Mucosa of stomach (tissue), 1 donor: ENCODE data around the gene KLK11.

ENCODE experiments used
- H3K27me3 ChIP-seq: one replicate; pipeline ENCODE4 v1.7.0; 2013; ENCODE audit warnings: mild to moderate bottlenecking, low read length; ENCODE audit not compliant: control insufficient read depth, insufficient read depth
- H3K36me3 ChIP-seq: one replicate; pipeline ENCODE4 v1.7.0; 2013; ENCODE audit warnings: low read length; ENCODE audit not compliant: control insufficient read depth, insufficient read depth
- H3K4me1 ChIP-seq: one replicate; pipeline ENCODE4 v1.7.0; 2013; ENCODE audit warnings: mild to moderate bottlenecking, low read length; ENCODE audit not compliant: control insufficient read depth, insufficient read depth
- H3K4me3 ChIP-seq: one replicate; pipeline ENCODE4 v1.7.0; 2013; ENCODE audit warnings: low read length
- H3K9ac ChIP-seq: one replicate; pipeline ENCODE4 v1.7.0; 2013; ENCODE audit warnings: mild to moderate bottlenecking, low read length, moderate library complexity
- H3K9me3 ChIP-seq: one replicate; pipeline ENCODE4 v1.7.0; 2013; ENCODE audit warnings: mild to moderate bottlenecking, low read length, moderate library complexity; ENCODE audit not compliant: control insufficient read depth
- donor health status: Pancreatic carcinoma.

Gene KLK11

DNA sequence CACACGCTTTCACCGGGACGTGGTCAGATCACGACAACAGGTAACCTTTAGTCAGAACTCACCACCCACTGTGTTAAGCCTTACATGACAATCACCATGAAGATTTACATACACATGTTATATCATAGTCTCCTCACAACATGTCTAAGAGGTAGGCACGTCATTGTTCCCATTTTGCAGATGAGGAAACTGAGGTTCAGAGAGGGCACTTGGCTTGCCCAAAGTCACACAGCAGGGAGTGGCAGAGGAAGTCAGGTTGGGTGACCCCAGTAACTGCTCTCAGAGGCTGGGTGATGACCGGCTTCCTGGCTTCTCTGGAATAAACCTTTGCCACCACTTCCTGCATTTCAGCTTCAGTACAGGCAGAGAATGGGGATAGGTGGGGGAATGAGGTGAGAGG lies 12.2 kb downstream of the KLK11 start:
- Histone ChIP-seq H3K9me3 (no peaks in the 10 kb centered on the region), H3K27me3 (peaks cover 42% of the 10 kb centered on the region), H3K4me1 (peaks cover 8% of the 10 kb centered on the region), H3K4me3 (no peak overlapping the region), H3K9ac (no peak overlapping the region), H3K36me3 (no peaks in the 10 kb centered on the region)

DNA sequence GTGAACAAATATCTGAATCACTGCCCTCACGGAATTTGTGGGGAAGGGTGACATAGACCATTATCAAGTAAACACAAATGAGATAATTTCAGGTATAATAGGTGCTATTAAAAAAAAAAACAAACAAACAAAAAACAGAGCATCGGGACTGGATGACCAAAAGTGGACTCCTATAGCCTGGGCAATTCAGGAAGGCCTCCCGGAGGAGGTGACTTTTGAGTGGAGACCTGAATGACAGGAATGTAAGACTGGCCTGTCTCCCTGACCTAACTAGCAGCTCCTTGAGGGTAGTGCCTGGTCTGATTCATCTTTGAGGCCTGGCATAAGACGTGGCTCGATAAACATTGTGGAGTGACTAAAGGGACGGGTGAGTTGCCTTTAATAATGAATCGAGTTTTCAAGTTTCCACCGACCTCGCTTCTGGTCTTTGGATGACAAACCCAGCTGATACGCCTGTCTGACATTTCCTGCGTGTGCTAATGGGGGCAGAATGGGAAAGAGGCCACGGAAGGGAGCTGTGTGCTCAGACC lies 13.7 kb downstream of the KLK11 start:
- H3K4me3 ChIP-seq, result no peak overlapping the region
- peaks cover 5% of the 10 kb centered on the region for H3K4me1 ChIP-seq
- H3K9me3 ChIP-seq, result no peaks in the 10 kb centered on the region
- H3K9ac ChIP-seq, result no peak overlapping the region
- peaks cover 28% of the 10 kb centered on the region for H3K27me3 ChIP-seq
- H3K36me3 ChIP-seq, result no peaks in the 10 kb centered on the region

DNA sequence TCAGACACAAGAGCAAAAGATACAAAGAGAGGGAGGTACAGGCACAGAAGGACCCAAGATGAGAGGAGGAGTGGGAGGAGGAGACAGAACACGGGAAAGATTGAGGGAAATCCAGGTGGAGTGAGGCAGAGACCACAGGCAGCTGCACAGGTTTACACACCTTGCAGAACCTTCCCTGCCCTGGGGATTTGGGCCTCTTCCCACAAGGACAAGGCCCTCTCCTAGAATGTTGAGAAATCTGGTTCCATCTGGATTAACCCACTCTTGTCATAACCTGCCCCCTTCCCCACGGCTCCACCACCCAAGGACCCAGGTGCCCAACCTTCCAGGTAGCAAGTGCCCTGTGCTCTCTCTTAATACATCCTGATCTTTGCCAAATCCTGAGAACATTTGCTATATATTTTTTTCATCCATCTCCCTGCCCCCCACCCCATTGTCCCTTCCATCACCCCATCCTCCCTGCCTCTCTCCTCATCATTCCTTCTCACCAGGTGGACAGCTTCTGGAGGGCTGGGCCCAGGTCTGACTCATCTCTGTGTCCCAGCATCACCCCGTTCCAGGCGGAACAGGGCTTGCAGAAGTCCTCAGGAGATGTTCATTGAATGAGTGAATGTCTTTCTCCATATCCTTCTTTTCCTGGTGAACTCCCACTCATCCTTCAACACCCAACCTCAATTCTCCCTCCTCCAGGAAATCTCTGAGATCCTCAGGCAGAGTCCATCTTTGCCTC lies 16.2 kb downstream of the KLK11 start:
- H3K9me3 ChIP-seq, result no peaks in the 10 kb centered on the region
- H3K4me3 ChIP-seq, result no peak overlapping the region
- no peaks in the 10 kb centered on the region for H3K4me1 ChIP-seq
- H3K36me3 ChIP-seq, result no peaks in the 10 kb centered on the region
- H3K9ac ChIP-seq, result no peak overlapping the region
- H3K27me3 ChIP-seq, result peaks cover 13% of the 10 kb centered on the region

DNA sequence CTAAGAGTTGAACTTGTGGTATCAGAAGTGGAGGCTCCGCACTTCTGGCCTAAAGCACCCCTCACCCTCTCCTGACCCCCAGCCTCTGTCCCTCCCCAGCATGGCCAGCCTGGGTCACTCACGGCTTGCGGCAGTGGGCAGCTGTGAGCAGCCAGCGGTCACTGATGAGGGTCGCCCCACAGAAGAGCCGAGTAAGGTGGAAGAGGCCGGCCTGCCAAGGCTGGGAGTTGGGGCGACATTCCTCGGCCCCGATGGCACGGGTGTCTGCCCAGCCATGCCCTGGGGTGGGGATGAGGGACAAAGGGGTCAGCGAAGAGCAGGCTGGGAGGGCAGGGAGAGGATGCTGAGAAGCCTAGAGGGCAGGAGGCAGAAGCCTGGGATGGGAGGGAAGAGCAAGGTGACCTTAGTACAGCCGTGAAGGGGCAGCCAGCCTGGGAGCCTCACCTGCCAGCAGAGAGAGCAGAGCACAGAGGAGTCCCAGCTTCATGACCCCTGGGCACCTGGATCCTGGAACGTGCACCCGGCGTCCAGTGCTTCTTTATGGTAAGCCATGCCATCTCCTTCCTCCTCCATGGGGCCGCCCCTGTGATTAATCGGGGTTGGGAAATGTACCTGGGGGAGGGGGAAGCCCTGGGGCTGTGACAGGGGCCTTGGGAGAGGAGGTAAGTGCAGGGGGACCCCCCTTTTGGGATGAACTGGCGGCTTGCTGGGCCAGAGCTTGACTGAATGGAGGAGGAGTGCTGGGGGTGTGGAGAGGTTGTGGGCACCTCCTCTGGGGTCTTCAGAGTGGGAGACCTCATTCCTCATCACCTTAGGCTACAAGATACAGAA lies 17.1 kb downstream of the KLK11 start:
- Histone ChIP-seq H3K9me3 (no peaks in the 10 kb centered on the region), H3K36me3 (no peaks in the 10 kb centered on the region), H3K27me3 (peaks cover 8% of the 10 kb centered on the region), H3K9ac (no peak overlapping the region), H3K4me1 (no peaks in the 10 kb centered on the region), H3K4me3 (no peak overlapping the region)

- Histone ChIP-seq H3K4me1 (no peaks in the 10 kb centered on the region), H3K36me3 (no peaks in the 10 kb centered on the region), H3K9me3 (no peaks in the 10 kb centered on the region), H3K27me3 (peaks cover 7% of the 10 kb centered on the region), H3K4me3 (no peak overlapping the region), H3K9ac (no peak overlapping the region)
Measured at GRCh38 chr19:51007488-51007887, 18.9 kb downstream of the KLK11 start.

DNA sequence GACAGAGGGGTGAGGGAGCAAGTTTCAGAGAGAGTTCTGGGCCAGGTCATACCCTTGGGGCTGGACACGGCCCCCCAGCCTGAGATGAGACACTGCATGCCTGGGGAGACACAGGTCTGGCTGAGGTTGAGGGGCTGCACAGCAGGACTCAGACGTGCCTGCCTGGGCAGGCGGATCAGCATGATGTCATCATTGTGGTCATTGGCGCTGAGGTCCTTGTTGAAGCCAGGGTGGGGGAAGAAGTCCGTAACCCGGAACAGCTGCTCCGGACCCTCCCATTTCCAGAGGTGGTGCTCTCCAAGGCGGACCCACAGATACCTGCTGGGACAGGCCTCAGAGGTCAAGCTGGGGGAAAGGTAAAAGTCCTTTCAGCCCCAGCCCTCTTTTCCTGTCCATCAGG lies 20.0 kb downstream of the KLK11 start:
- Histone ChIP-seq H3K9ac (no peak overlapping the region), H3K36me3 (no peaks in the 10 kb centered on the region), H3K27me3 (peaks cover 17% of the 10 kb centered on the region), H3K9me3 (no peaks in the 10 kb centered on the region), H3K4me1 (peaks cover 6% of the 10 kb centered on the region), H3K4me3 (no peak overlapping the region)

DNA sequence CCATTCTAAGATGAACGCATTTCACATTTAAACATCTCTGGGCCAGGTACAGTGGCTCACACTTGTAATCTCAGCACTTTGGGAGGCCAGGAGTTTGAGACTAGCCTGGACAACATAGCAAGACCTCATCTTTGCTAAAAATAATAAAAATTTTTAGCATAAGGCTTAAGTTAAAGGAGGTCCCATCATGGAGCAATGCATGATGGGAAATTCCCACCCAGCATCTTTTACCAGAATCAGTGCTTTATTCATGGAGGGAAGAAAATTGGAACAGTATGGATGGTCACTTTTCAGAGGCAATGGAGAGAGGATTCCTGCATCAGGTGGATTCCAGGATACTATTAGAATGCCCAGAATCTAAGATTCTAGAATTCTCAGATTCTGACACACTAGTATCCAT lies 21.2 kb downstream of the KLK11 start:
- Histone ChIP-seq H3K4me3 (no peak overlapping the region), H3K4me1 (peaks cover 6% of the 10 kb centered on the region), H3K9me3 (no peaks in the 10 kb centered on the region), H3K27me3 (peaks cover 28% of the 10 kb centered on the region), H3K36me3 (no peaks in the 10 kb centered on the region), H3K9ac (no peak overlapping the region)

GRCh38 chr19:51003316-51003715 lies 23.1 kb downstream of the KLK11 start:
- no peak overlapping the region for H3K4me3 ChIP-seq
- H3K27me3 ChIP-seq, result peaks cover 29% of the 10 kb centered on the region
- H3K9me3 ChIP-seq, result no peaks in the 10 kb centered on the region
- H3K36me3 ChIP-seq, result no peaks in the 10 kb centered on the region
- peaks cover 6% of the 10 kb centered on the region for H3K4me1 ChIP-seq
- H3K9ac ChIP-seq, result no peak overlapping the region

DNA sequence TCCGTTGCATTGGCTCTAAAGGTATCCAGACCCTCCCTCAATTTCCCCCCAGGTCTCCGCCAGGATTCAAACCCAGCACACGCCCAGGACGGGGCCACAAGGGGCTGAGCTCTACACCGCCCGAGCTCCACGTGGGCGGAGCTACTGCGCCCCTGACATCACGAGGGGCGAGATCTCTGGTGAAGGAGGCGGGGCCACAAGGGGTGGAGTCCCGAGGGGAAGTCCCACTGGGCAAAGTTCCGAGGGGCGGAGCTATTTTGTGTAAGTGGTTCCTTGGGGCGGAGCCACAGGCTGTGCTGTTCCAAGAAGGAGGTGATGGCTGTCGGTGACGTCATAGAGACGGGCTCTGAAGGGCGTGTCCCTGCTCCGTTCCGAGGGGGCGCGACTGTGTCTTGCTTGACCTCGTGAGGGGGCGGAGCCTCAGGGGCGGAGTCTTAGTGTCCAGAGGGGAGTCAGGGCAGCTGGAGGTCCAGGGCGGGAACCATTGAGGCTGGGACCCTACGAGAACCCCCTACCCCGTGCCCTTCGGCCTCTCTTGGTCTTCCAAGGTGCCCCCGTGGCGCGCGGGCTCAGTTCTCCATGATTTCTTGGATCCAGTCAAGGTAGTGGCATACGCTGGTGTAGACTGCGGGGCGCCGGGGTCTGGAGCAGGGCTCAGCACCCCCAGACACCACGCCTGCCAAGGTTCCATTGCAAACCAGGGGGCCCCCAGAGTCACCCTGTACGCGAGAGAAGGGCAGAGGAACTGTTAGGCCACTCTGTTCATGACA lies 23.7 kb downstream of the KLK11 start:
- H3K4me3 ChIP-seq, result no peak overlapping the region
- peaks cover 6% of the 10 kb centered on the region for H3K4me1 ChIP-seq
- H3K9ac ChIP-seq, result no peak overlapping the region
- peaks cover 29% of the 10 kb centered on the region for H3K27me3 ChIP-seq
- no peaks in the 10 kb centered on the region for H3K9me3 ChIP-seq
- H3K36me3 ChIP-seq, result no peaks in the 10 kb centered on the region

GRCh38 chr19:51002089-51002532 lies 24.3 kb downstream of the KLK11 start:
- Histone ChIP-seq H3K4me3 (no peak overlapping the region), H3K9ac (no peak overlapping the region), H3K9me3 (no peaks in the 10 kb centered on the region), H3K4me1 (peaks cover 6% of the 10 kb centered on the region), H3K36me3 (no peaks in the 10 kb centered on the region), H3K27me3 (peaks cover 29% of the 10 kb centered on the region)

DNA sequence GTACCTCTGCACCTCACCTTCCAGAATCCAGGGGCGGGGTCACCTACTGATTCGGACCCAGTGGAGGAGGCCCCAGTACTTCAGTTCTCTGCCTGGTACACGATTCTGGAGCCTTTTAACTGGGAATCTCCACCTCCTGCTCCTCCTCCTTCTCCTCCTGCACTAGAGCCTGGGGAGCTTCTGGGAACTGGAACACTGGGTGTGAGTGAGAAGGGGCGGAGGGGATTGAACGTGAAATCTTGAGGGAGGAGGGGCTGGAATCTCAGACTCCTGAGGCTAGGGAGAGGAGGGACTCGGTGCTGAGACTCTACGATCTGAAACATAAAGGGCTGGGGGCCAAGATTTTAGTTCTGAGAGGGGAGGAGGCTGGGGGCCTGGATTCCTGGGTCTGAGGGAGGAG lies 24.9 kb downstream of the KLK11 start, which contains the start of gene KLK8:
TSS of gene KLK8 (minus strand) at position 90 of the 400 bp plus-strand sequence. CDS start 437 bp downstream, outside the sequence.
- H3K9ac ChIP-seq, result no peak within 1 kb of the TSS
- no peaks in the 10 kb centered on the region for H3K36me3 ChIP-seq
- peaks cover 29% of the 10 kb centered on the region for H3K27me3 ChIP-seq
- H3K4me3 ChIP-seq, result no peak within 1 kb of the TSS
- no peaks in the 10 kb centered on the region for H3K9me3 ChIP-seq
- peaks cover 6% of the 10 kb centered on the region for H3K4me1 ChIP-seq
